HFF-Myc (cell line): ENCODE data around the gene SSU72.
"Not testable (repeated sequence)": the region's sequence is repeated elsewhere in the genome, so short reads cannot be mapped to it uniquely, and the experiment has no call there.

Experiments used
- DNase-seq: peaks from one replicate; pipeline ENCODE4 v3.0.0-alpha.2; 2011; ENCODE audit warnings: low read depth; ENCODE audit errors: extremely low read depth
- H3K4me3 ChIP-seq: replicated peaks from 2 replicates; pipeline ENCODE4 v1.5.1; 2011; ENCODE audit warnings: low read depth, mild to moderate bottlenecking, control low read depth, low read length
- TF ChIP-seq, protein P1 (sequence below): IDR thresholded peaks from 2 replicates; pipeline ENCODE4 v1.5.1; 2012; ENCODE audit warnings: mild to moderate bottlenecking, low read depth, low read length, control low read depth; ENCODE audit errors: missing control alignments

SSU72 gene

GRCh38 chr1:1521331-1521730, 53.3 kb downstream of the SSU72 start:
- TF ChIP-seq, protein P1, sequence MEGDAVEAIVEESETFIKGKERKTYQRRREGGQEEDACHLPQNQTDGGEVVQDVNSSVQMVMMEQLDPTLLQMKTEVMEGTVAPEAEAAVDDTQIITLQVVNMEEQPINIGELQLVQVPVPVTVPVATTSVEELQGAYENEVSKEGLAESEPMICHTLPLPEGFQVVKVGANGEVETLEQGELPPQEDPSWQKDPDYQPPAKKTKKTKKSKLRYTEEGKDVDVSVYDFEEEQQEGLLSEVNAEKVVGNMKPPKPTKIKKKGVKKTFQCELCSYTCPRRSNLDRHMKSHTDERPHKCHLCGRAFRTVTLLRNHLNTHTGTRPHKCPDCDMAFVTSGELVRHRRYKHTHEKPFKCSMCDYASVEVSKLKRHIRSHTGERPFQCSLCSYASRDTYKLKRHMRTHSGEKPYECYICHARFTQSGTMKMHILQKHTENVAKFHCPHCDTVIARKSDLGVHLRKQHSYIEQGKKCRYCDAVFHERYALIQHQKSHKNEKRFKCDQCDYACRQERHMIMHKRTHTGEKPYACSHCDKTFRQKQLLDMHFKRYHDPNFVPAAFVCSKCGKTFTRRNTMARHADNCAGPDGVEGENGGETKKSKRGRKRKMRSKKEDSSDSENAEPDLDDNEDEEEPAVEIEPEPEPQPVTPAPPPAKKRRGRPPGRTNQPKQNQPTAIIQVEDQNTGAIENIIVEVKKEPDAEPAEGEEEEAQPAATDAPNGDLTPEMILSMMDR = no peak
- no peak overlapping the region for H3K4me3 ChIP-seq
- DNase-seq = no peak

GRCh38 chr1:1519805-1520505, 54.7 kb downstream of the SSU72 start:
- not testable (repeated sequence) for DNase-seq, H3K4me3 ChIP-seq

GRCh38 chr1:1518621-1519007, 56.0 kb downstream of the SSU72 start:
- DNase-seq, H3K4me3 ChIP-seq: not testable (repeated sequence)

- H3K4me3 ChIP-seq = no peak overlapping the region
- TF ChIP-seq, protein P1 = no peak
- no peak for DNase-seq
Measured at GRCh38 chr1:1517973-1518620, 56.6 kb downstream of the SSU72 start.

- not testable (repeated sequence) for DNase-seq, H3K4me3 ChIP-seq
Measured at GRCh38 chr1:1516923-1517322, 57.7 kb downstream of the SSU72 start.

GRCh38 chr1:1514376-1514775, 60.3 kb downstream of the SSU72 start:
- not testable (repeated sequence) for DNase-seq, H3K4me3 ChIP-seq

GRCh38 chr1:1513675-1514074, 61.0 kb downstream of the SSU72 start:
- DNase-seq = not testable (repeated sequence)
- H3K4me3 ChIP-seq = peak overlapping the region; percentile 80

- DNase-seq = not testable (repeated sequence)
- peak overlapping the region; percentile 80 for H3K4me3 ChIP-seq
Measured at GRCh38 chr1:1512425-1512824, 62.2 kb downstream of the SSU72 start.

- peak within 1 kb of the TSS; percentile 80 for H3K4me3 ChIP-seq
- TF ChIP-seq, protein P1 = no peak
- DNase-seq = peak; percentile 88
Measured at GRCh38 chr1:1511533-1512285, 63.0 kb downstream of the SSU72 start, which contains the start of gene ATAD3A. TSS of gene ATAD3A (plus strand) at chr1:1512162. CDS start at chr1:1512269, 107 bp downstream.
